Loucy (cell line): ENCODE measurements around the gene EPB41L2.

ENCODE experiments used
- H2AFZ ChIP-seq: fragments of 200-600 bp; sonication (generic); 2 replicates; pipeline ENCODE4 v1.6.0; 2016; ENCODE audit warnings: antibody characterized with exemption, mild to moderate bottlenecking, low read length, moderate library complexity
- H3F3A ChIP-seq: fragments of 200-600 bp; 2 replicates; pipeline ENCODE4 v1.6.0; 2016; ENCODE audit warnings: antibody characterized with exemption, low read depth, mild to moderate bottlenecking
- H3K27me3 ChIP-seq: fragments of 200-600 bp; sonication (generic); 2 replicates; pipeline ENCODE4 v1.6.1; 2014; ENCODE audit warnings: low read length, mild to moderate bottlenecking; ENCODE audit not compliant: insufficient read depth, poor library complexity, severe bottlenecking
- H3K36me3 ChIP-seq: fragments of 200-600 bp; sonication (generic); 2 replicates; pipeline ENCODE4 v1.6.1; 2016; ENCODE audit warnings: low read length; ENCODE audit not compliant: insufficient read depth
- H3K4me1 ChIP-seq: fragments of 200-600 bp; sonication (generic); 2 replicates; pipeline ENCODE4 v1.5.1; 2014; ENCODE audit warnings: low read length, mild to moderate bottlenecking; ENCODE audit not compliant: insufficient read depth, poor library complexity, severe bottlenecking
- H3K4me2 ChIP-seq: fragments of 200-600 bp; sonication (generic); 2 replicates; pipeline ENCODE4 v1.6.0; 2014; ENCODE audit warnings: antibody characterized with exemption, low read length, low read depth, mild to moderate bottlenecking; ENCODE audit not compliant: poor library complexity, severe bottlenecking
- H3K4me3 ChIP-seq: fragments of 200-600 bp; sonication (generic); 2 replicates; pipeline ENCODE4 v1.5.1; 2014; ENCODE audit warnings: low read length, mild to moderate bottlenecking, mixed read lengths; ENCODE audit not compliant: poor library complexity, severe bottlenecking
- H3K79me2 ChIP-seq: fragments of 200-600 bp; sonication (generic); 2 replicates; pipeline ENCODE4 v1.6.1; 2014; ENCODE audit warnings: low read length; ENCODE audit not compliant: insufficient read depth
- H3K9ac ChIP-seq: fragments of 200-600 bp; sonication (generic); 2 replicates; pipeline ENCODE4 v1.6.0; 2014; ENCODE audit warnings: mild to moderate bottlenecking, low read depth, low read length, moderate library complexity; ENCODE audit not compliant: poor library complexity, severe bottlenecking
- H3K9me2 ChIP-seq: fragments of 200-600 bp; sonication (generic); replicated peaks from 2 replicates; pipeline ENCODE4 v1.6.1; 2016; ENCODE audit warnings: low read depth, low read length, mixed read lengths
- H3K9me3 ChIP-seq: fragments of 200-600 bp; sonication (generic); 2 replicates; pipeline ENCODE4 v1.6.1; 2014; ENCODE audit warnings: mild to moderate bottlenecking, antibody characterized with exemption, low read length, low read depth; ENCODE audit not compliant: insufficient read depth
- H4K20me1 ChIP-seq: fragments of 200-600 bp; sonication (generic); 2 replicates; pipeline ENCODE4 v1.6.0; 2014; ENCODE audit warnings: antibody characterized with exemption, low read length, mild to moderate bottlenecking; ENCODE audit not compliant: insufficient read depth, poor library complexity, severe bottlenecking
- CTCF ChIP-seq: fragments of 200-600 bp; sonication (generic); conservative IDR thresholded peaks from 2 replicates; pipeline ENCODE4 v1.5.1; 2014; ENCODE audit warnings: mild to moderate bottlenecking, antibody characterized with exemption, low read length
- EZH2phosphoT487 ChIP-seq: fragments of 200-600 bp; IDR thresholded peaks from 2 replicates; pipeline ENCODE4 v1.6.1; 2018; ENCODE audit warnings: antibody characterized with exemption, mild to moderate bottlenecking, moderate library complexity, borderline replicate concordance

The EPB41L2 gene

GRCh38 chr6:130836055-130836640, 226.9 kb downstream of the EPB41L2 start:
- Histone ChIP-seq H3K9me3 (no peaks in the 10 kb centered on the region), H3K9me2 (no peaks in the 10 kb centered on the region), H3K27me3 (no peaks in the 10 kb centered on the region), H3K36me3 (peaks cover 22% of the 10 kb centered on the region; the same call in 1 of the 2 replicates), H2AFZ (no peak overlapping the region), H3K4me3 (no peak overlapping the region), H3K4me2 (no peak overlapping the region), H3K4me1 (no peaks in the 10 kb centered on the region), H3K79me2 (no peaks in the 10 kb centered on the region), H4K20me1 (no peaks in the 10 kb centered on the region), H3F3A (no peaks in the 10 kb centered on the region), H3K9ac (no peak overlapping the region)
- TF ChIP-seq EZH2phosphoT487 (no peak), CTCF (no peak)

GRCh38 chr6:130834482-130835251, 228.4 kb downstream of the EPB41L2 start:
- Histone ChIP-seq H3K9me3 (no peaks in the 10 kb centered on the region), H2AFZ (no peak overlapping the region), H3K9me2 (no peaks in the 10 kb centered on the region), H3F3A (no peaks in the 10 kb centered on the region), H4K20me1 (no peaks in the 10 kb centered on the region), H3K36me3 (peaks cover 14% of the 10 kb centered on the region; the same call in 1 of the 2 replicates), H3K79me2 (no peaks in the 10 kb centered on the region), H3K4me3 (no peak overlapping the region), H3K9ac (no peak overlapping the region), H3K4me1 (no peaks in the 10 kb centered on the region), H3K4me2 (no peak overlapping the region), H3K27me3 (no peaks in the 10 kb centered on the region)
- TF ChIP-seq EZH2phosphoT487 (no peak), CTCF (no peak)

GRCh38 chr6:130833569-130833968, 229.5 kb downstream of the EPB41L2 start:
- Histone ChIP-seq H3K27me3 (no peaks in the 10 kb centered on the region), H2AFZ (no peak overlapping the region), H3K9me3 (no peaks in the 10 kb centered on the region), H4K20me1 (no peaks in the 10 kb centered on the region), H3K4me3 (no peak overlapping the region), H3K9me2 (no peaks in the 10 kb centered on the region), H3K4me1 (no peaks in the 10 kb centered on the region), H3K79me2 (no peaks in the 10 kb centered on the region), H3K36me3 (peaks cover 4% of the 10 kb centered on the region; the same call in 1 of the 2 replicates), H3F3A (no peaks in the 10 kb centered on the region), H3K4me2 (no peak overlapping the region), H3K9ac (no peak overlapping the region)
- TF ChIP-seq CTCF (no peak), EZH2phosphoT487 (no peak)
